ENCODE data around the gene GGA1.

DNA sequence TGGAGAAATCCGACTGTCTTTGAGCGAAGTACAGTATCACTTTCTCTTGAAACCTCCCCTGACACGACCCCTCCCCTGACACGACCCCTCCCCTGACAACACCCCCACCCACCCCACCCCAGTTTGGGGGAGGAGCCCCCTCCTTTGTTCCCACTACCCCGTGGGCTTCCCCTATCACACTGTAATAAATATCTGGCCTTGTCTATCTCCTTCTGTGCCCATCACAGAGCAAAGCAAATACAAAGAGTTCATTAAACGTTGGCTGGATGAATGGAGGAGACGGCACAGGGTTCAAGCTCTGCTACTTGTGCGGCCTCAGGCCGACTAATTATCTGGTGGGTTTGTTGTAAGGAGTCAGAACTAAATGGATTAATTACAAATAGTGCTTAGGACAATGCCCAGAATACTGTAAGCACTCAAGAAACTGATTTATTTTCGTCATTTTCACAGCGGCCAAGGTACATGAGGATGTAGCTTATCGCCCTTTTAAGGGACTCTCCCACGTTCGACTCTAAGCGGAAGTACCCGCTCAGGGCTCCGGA, 628 bp upstream of the GGA1 start:
- TF ChIP-seq, protein P1, sequence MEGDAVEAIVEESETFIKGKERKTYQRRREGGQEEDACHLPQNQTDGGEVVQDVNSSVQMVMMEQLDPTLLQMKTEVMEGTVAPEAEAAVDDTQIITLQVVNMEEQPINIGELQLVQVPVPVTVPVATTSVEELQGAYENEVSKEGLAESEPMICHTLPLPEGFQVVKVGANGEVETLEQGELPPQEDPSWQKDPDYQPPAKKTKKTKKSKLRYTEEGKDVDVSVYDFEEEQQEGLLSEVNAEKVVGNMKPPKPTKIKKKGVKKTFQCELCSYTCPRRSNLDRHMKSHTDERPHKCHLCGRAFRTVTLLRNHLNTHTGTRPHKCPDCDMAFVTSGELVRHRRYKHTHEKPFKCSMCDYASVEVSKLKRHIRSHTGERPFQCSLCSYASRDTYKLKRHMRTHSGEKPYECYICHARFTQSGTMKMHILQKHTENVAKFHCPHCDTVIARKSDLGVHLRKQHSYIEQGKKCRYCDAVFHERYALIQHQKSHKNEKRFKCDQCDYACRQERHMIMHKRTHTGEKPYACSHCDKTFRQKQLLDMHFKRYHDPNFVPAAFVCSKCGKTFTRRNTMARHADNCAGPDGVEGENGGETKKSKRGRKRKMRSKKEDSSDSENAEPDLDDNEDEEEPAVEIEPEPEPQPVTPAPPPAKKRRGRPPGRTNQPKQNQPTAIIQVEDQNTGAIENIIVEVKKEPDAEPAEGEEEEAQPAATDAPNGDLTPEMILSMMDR (IDR thresholded peaks at IDR 0.05 in 8 of 11, conservative IDR thresholded peaks at IDR 0.05 in 3 of 11), result no peak
- no peak for TF ChIP-seq POLR2A (IDR thresholded peaks at IDR 0.05)
- TF ChIP-seq POLR2AphosphoS5 (IDR thresholded peaks at IDR 0.05), result no peak

Measured in spleen (tissue), 7 donors.